ACC112 (cell line): ENCODE data around the gene RGS3.

Source experiments
- H2AFZ ChIP-seq: fragments of 200-600 bp; sonication (generic); one replicate; pipeline ENCODE4 v1.6.0; 2017; ENCODE audit warnings: antibody characterized with exemption, low read length; ENCODE audit not compliant: unreplicated experiment
- H3K27ac ChIP-seq: fragments of 200-600 bp; sonication (generic); 2 replicates; pipeline ENCODE4 v1.5.1; 2014; ENCODE audit warnings: low read depth, mild to moderate bottlenecking, antibody characterized with exemption, low read length, moderate library complexity
- H3K27me3 ChIP-seq: fragments of 200-600 bp; sonication (generic); 2 replicates; pipeline ENCODE4 v1.6.1; 2014; ENCODE audit warnings: mild to moderate bottlenecking, antibody characterized with exemption, low read length, moderate library complexity, mixed read lengths; ENCODE audit not compliant: insufficient read depth
- H3K36me3 ChIP-seq: fragments of 200-600 bp; sonication (generic); 2 replicates; pipeline ENCODE4 v1.6.1; 2016; ENCODE audit warnings: mild to moderate bottlenecking, antibody characterized with exemption, low read length, moderate library complexity, mixed read lengths; ENCODE audit not compliant: insufficient read depth
- H3K4me1 ChIP-seq: fragments of 200-600 bp; sonication (generic); one replicate; pipeline ENCODE4 v1.6.1; 2016; ENCODE audit warnings: low read length, mixed read lengths; ENCODE audit not compliant: insufficient read depth, unreplicated experiment, control insufficient read depth
- H3K4me3 ChIP-seq: fragments of 200-600 bp; sonication (generic); 2 replicates; pipeline ENCODE4 v1.5.1; 2014; ENCODE audit warnings: mild to moderate bottlenecking, low read depth, low read length
- H3K79me2 ChIP-seq: fragments of 200-600 bp; sonication (generic); one replicate; pipeline ENCODE4 v1.6.0; 2016; ENCODE audit warnings: low read length; ENCODE audit not compliant: control insufficient read depth, unreplicated experiment, insufficient read depth

Gene RGS3

DNA sequence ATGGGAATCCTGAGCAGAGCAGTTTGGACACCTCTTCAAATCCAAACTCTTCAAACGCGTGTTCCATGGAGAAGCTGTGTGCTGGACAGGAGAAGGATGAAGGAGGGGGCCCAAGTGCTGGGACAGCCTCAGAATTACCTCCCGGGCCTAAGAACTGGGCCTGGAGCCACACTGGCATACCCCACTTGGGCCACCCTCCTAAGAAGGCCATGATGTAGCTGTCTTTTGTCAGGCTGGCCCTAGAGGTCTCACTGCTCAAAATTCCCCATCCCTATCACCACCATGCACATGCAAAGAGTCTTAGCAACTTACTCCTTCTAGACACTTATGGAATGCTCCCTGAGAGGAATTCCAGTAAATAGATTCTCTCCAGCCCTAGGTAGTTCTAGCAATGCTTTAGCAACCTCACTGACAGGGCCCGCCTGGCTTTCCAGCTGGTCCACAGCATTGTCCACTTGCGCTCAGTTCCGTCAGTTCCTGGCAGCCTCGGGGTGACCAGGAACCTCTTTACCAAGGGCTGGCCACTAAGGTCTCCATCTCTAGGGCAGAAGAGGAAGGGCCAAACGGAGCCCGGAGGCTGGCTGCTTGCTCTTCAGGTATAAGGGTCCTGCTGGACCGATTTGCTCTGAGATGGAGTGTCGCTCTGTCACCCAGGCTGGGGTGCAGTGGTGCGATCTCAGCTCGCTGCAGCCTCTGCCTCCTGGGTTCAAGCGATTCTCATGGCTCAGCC is 75.3 kb downstream of the RGS3 start:
- Histone ChIP-seq H2AFZ (no peak overlapping the region), H3K27ac (no peak overlapping the region), H3K27me3 (no peaks in the 10 kb centered on the region; the same call in 1 of the 2 replicates), H3K4me3 (no peak overlapping the region), H3K79me2 (no peaks in the 10 kb centered on the region), H3K36me3 (no peaks in the 10 kb centered on the region), H3K4me1 (no peaks in the 10 kb centered on the region)

DNA sequence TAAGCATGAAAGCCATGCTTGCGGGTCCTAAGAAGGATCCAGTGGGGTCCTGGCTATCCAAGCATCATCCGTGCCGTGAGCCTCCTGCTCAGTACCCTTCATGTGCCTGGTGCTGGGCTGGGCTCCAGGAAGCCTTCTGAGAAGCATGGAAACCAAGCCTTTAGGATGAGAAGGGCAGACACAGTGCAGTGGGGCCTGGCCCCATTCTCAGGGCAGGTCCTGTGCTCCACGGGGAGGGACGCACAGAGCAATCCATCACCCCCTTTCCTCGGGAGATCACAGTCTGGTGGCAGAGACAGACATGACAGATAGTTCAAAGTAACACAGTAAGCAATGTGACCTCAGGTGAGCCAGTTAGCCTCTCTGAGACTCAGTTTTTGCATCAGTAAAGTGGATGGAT is 76.9 kb downstream of the RGS3 start:
- Histone ChIP-seq H3K27me3 (no peaks in the 10 kb centered on the region; the same call in 1 of the 2 replicates), H3K27ac (no peak overlapping the region), H3K4me1 (no peaks in the 10 kb centered on the region), H3K36me3 (no peaks in the 10 kb centered on the region), H3K4me3 (no peak overlapping the region), H3K79me2 (no peaks in the 10 kb centered on the region), H2AFZ (no peak overlapping the region)

DNA sequence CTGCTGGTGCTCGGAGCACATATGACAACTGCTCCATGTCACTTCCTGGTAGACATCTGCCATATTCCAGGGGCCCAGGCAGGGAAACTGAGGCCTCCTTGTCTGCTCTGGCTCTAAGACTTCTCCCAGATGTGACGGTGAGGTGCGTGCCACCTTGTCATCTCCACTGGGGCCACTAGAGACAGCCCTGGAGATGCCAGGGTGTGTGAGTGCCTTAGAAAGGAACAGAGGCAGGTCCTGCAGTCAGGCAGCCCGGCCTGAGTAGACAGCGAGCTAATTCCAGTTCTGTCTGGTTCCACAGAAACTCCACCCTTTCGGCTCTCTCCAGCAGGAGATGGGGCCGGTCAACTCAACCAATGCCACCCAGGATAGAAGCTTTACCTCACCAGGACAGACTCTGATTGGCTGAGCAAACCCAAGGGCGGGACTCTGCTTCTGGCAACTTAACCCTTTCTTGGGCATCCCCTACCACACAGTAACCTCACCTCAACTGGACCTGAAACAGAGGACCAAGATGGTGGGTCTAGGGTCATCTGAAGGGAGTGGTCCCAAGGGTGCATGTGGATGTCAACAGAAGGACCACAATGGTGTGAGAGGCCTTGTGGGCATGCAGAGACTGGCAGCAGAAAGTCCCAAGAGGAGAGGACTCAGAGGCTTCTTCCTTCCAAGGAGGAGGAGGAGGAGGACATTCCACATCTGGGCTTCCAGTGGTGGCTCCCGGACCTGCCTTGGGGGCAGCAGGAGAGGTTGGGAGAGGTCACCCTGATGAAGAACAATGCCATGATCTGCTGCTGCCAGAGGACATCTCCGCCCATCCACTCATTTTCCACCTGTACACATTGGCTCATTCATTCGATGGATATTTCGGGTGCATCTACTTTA is 77.7 kb downstream of the RGS3 start:
- no peak overlapping the region for H3K27ac ChIP-seq
- no peak overlapping the region for H2AFZ ChIP-seq
- H3K4me3 ChIP-seq: no peak overlapping the region
- H3K27me3 ChIP-seq: no peaks in the 10 kb centered on the region; the same call in 1 of the 2 replicates
- no peaks in the 10 kb centered on the region for H3K4me1 ChIP-seq
- H3K36me3 ChIP-seq: no peaks in the 10 kb centered on the region
- no peaks in the 10 kb centered on the region for H3K79me2 ChIP-seq

DNA sequence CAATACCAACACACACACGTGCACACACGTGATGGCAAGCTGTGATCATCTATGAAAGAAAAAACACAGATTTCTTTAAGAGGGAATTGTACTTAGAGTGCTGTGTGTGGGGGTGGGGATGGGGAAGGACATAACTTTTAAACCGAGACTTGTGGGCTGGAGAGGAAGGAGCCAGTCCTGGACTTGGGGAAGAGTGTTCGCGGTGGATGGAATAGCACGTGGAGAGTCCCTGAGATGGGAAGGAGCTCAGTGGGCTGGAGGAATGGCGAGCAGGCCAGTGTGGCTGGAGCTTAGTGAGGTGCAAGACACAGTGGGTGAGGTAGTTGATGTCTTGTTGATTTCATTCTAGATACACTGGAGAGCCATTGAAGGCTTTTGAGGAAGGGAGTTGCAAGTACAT is 78.5 kb downstream of the RGS3 start:
- Histone ChIP-seq H3K4me1 (no peaks in the 10 kb centered on the region), H3K79me2 (no peaks in the 10 kb centered on the region), H3K4me3 (no peak overlapping the region), H3K27ac (no peak overlapping the region), H2AFZ (no peak overlapping the region), H3K27me3 (no peaks in the 10 kb centered on the region; the same call in 1 of the 2 replicates), H3K36me3 (no peaks in the 10 kb centered on the region)

DNA sequence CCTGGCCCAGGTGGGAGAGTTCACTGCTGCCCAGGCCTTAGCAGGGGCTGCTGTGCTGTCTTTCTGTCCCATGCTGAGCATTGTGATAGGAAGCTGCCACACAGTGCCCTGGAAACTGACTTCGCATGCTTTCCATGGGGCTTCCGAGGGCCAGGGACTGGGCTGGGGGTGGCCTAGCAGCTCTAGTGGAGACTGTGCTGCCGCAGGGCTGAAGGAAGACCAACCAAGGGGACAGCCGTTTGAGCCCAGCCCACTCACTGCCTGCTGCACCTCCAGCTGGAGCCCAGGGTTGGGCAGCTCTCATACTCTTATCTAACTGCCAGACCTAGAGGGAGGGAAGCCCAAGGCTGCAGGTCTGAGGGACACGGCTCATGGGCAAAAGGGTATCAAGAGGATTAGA is 79.2 kb downstream of the RGS3 start:
- Histone ChIP-seq H3K79me2 (no peaks in the 10 kb centered on the region), H3K4me3 (no peak overlapping the region), H3K27ac (no peak overlapping the region), H3K36me3 (no peaks in the 10 kb centered on the region), H2AFZ (no peak overlapping the region), H3K27me3 (no peaks in the 10 kb centered on the region; the same call in 1 of the 2 replicates), H3K4me1 (no peaks in the 10 kb centered on the region)

DNA sequence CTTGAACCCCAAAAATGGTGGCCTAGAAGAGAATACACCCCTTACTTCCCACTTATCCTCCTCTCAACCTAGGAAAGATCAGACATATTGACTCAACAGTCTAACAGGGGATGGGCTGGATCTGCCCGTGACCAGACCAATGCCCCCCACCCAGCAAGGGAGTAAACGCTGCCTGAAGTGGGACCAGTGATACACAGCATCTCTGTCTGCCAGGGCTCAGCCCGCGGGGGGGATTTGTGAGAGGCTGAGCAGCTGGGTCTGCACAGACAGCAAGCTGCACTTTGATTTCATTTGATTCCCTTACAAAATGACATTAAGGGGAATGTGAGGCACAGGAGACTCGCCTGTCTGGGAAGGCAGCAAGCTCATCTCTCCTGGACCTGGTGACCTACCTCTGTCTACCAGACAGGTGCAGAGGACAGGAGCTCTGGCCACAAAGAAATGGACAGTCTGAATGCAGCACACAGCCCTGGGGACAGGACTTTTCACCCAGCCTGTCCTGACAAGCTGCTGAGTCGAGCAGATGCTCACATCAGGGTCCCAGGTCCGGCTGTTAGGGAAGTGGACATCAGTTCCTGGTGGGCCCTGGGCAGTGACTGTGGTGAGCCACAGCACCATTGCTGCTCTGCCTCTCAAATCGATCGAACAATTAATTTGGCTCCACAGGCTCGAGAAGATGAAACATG is 79.9 kb downstream of the RGS3 start:
- Histone ChIP-seq H3K4me1 (peaks cover 2% of the 10 kb centered on the region), H3K79me2 (no peaks in the 10 kb centered on the region), H2AFZ (no peak overlapping the region), H3K27me3 (no peaks in the 10 kb centered on the region; the same call in 1 of the 2 replicates), H3K36me3 (no peaks in the 10 kb centered on the region), H3K27ac (no peak overlapping the region), H3K4me3 (no peak overlapping the region)

DNA sequence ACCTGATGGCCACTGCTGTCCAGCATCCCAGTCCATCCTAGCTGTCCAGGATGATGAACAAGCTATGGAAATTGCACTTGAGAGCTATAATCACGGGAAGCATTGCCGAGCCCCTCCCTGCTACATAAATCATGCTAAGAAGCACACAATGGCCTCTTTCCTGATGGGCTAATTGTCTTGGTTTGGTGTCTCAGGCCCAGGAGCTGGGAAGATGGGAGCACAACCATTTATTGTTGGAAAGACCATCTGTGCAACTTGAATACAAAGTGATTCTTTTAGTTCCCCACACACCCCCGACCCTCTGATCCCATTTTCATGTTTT is 80.4 kb downstream of the RGS3 start:
- Histone ChIP-seq H3K36me3 (no peaks in the 10 kb centered on the region), H3K27me3 (no peaks in the 10 kb centered on the region; the same call in 1 of the 2 replicates), H3K79me2 (no peaks in the 10 kb centered on the region), H2AFZ (no peak overlapping the region), H3K4me3 (no peak overlapping the region), H3K4me1 (peaks cover 5% of the 10 kb centered on the region), H3K27ac (no peak overlapping the region)

DNA sequence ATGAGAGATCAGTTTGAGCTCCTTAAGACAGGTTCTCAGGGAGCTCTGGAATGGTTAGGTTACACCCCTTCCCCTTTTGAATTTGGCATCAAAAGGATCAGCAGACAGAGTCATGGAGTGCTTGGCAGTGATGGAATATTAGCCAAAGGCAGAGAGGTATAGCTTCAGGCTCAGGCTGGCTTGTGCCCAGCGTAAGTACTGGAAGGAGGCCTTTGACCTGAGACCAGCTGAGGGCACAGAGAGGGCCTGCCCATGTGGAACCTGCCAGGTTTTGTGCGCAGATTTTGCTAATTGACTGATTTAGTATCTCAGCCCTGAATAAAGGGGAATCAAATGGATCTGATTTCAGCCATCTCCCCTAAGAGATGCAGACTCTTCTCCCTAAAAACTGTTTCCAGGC is 81.5 kb downstream of the RGS3 start:
- Histone ChIP-seq H3K27ac (no peak overlapping the region), H3K36me3 (no peaks in the 10 kb centered on the region), H2AFZ (no peak overlapping the region), H3K79me2 (no peaks in the 10 kb centered on the region), H3K4me1 (peaks cover 5% of the 10 kb centered on the region), H3K4me3 (no peak overlapping the region), H3K27me3 (no peaks in the 10 kb centered on the region; the same call in 1 of the 2 replicates)

DNA sequence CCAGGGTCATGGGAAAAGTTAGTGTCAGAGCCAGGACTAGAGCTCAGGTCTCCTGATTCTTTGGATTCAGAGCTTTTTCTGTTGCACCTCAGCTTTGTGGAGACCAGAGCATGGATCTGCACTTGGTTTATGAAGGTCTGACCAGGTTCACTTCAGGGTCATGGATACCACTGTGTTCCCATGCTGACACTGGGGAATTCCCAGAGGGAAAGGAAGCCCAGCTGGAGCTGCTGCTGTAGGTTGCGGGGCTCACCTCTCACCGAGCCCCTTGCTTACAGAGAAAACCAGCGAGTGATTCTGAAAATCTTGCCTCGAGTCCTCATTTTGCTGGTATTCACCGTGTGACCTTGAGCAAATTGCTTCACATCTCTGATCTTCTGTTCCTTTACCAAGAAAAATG is 83.0 kb downstream of the RGS3 start:
- no peak overlapping the region for H3K4me3 ChIP-seq
- no peak overlapping the region for H2AFZ ChIP-seq
- peaks cover 5% of the 10 kb centered on the region for H3K4me1 ChIP-seq
- H3K36me3 ChIP-seq: no peaks in the 10 kb centered on the region
- H3K27me3 ChIP-seq: no peaks in the 10 kb centered on the region; the same call in 1 of the 2 replicates
- no peaks in the 10 kb centered on the region for H3K79me2 ChIP-seq
- no peak overlapping the region for H3K27ac ChIP-seq

DNA sequence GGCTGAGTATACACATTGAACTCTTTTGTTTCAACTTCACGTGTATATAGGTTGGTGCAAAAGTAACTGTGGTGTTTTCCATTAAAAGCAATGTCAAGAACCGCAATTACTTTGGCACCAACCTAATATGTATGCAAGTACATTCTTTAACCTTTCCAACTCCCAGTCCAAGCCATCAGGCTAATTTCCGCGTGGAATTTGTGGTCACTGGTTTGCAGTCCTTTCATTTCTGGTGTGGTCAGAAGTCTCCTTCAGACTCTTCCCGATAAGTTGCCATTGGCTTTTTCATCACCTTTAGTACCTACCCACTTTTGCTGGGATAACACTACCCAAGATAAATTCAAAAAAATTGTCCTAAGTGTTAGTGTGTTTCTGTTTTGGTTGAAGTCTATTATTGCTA is 84.0 kb downstream of the RGS3 start:
- H3K36me3 ChIP-seq: no peaks in the 10 kb centered on the region
- H3K27ac ChIP-seq: no peak overlapping the region
- no peaks in the 10 kb centered on the region for H3K79me2 ChIP-seq
- H3K4me1 ChIP-seq: peaks cover 5% of the 10 kb centered on the region
- H3K27me3 ChIP-seq: no peaks in the 10 kb centered on the region; the same call in 1 of the 2 replicates
- H3K4me3 ChIP-seq: no peak overlapping the region
- no peak overlapping the region for H2AFZ ChIP-seq
